ENCODE data around the gene KDF1.

DNA sequence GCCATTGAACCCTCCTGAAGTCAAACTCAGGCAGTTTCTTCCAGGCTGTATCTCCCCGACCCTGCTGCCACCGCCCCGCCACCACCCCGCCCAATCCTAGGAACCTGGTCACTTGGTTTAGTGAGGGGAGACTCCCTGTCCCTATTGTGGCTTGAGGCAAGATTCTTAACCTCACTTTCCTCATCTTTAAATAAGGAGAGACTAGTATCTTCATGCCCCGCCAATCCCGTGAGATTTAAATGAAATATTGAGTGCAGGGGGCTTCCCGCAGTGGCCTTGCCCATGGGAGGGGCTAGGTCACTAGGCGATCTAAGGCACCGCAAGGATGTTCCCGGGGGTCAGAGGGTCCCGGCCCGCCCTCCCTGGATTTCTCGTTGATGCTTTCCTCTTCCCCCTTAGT is 998 bp downstream of the KDF1 start:
- TF ChIP-seq MXI1 (IDR thresholded peaks at IDR 0.05; ENCODE audit: low read depth, low read length) = no peak
- no peak for TF ChIP-seq SMC3 (IDR thresholded peaks at IDR 0.05; ENCODE audit: low read depth, low read length)
- no peak for TF ChIP-seq EZH2phosphoT487 (IDR thresholded peaks at IDR 0.05; ENCODE audit: borderline replicate concordance, low read depth)
- TF ChIP-seq, protein P1, sequence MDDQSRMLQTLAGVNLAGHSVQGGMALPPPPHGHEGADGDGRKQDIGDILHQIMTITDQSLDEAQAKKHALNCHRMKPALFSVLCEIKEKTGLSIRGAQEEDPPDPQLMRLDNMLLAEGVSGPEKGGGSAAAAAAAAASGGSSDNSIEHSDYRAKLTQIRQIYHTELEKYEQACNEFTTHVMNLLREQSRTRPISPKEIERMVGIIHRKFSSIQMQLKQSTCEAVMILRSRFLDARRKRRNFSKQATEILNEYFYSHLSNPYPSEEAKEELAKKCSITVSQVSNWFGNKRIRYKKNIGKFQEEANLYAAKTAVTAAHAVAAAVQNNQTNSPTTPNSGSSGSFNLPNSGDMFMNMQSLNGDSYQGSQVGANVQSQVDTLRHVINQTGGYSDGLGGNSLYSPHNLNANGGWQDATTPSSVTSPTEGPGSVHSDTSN (IDR thresholded peaks at IDR 0.05) = no peak
- no peak for TF ChIP-seq CTCF (IDR thresholded peaks at IDR 0.05)
